ENCODE measurements around the gene RAP1GDS1. TPM values are rescaled to one million over a fixed set of nuclear protein-coding genes. Genes with fewer than 3 reads are reported as not detected.
A peak's percentile ranks its signal among the peaks of the same experiment; 100 is the strongest.
"Not testable (repeated sequence)": the region's sequence is repeated elsewhere in the genome, so short reads cannot be mapped to it uniquely, and the experiment has no call there.

RAP1GDS1 gene
- total RNA-seq, 1 experiment from 2014 or later, result 16.3 TPM

GRCh38 chr4:98283219-98284189, 22.3 kb downstream of the RAP1GDS1 start:
- in situ Hi-C loops (cut with HindIII; ENCODE audit: low pct_unique_long_range_greater_than_20kb, low sequenced_read_pairs), result no loop called here
- no peak for DNase-seq (ENCODE audit: low read depth)

- peak; percentile 73 for DNase-seq (ENCODE audit: low read depth)
- in situ Hi-C loops (cut with HindIII; ENCODE audit: low pct_unique_long_range_greater_than_20kb, low sequenced_read_pairs), result no loop called here
Measured at GRCh38 chr4:98284640-98285046, 23.5 kb downstream of the RAP1GDS1 start.

DNA sequence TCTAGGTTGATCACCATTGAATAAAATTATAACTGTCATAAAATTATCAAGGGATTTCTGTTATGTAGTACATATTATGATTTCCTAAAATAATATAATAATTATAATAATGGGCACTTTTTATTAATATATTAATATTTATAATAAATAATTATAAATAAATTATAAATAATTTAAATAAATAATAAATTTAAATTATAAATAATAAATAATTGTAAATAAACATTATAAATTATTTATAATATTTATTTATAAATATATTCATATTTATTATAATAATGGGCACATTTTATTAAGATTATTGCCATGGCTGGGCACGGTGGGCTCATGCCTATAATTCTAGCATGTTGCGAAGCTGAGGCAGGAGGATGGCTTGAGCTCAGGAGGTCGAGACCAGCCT, 24.5 kb downstream of the RAP1GDS1 start:
- no peak for DNase-seq (ENCODE audit: low read depth)
- in situ Hi-C loops (cut with HindIII; ENCODE audit: low pct_unique_long_range_greater_than_20kb, low sequenced_read_pairs), result no loop called here

GRCh38 chr4:98287328-98287727, 26.1 kb downstream of the RAP1GDS1 start:
- in situ Hi-C loops (cut with HindIII; ENCODE audit: low pct_unique_long_range_greater_than_20kb, low sequenced_read_pairs), result no loop called here
- DNase-seq (ENCODE audit: low read depth), result no peak

DNA sequence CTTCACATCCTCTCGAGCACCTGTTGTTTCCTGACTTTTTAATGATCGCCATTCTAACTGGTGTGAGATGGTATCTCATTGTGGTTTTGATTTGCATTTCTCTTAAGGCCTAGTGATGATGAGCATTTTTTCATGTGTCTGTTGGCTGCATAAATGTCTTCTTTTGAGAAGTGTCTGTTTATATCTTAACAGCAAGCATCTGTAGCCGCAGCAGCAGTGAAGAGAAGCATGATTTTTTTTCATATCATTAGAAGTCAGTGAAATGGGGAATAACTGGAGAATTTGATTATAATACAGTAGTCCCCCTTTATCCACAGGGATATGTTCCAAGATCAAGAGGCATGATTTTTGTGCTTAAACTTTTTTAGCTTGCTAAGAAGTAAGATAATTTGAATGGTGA, 27.5 kb downstream of the RAP1GDS1 start:
- DNase-seq (ENCODE audit: low read depth); in situ Hi-C loops (cut with HindIII; ENCODE audit: low pct_unique_long_range_greater_than_20kb, low sequenced_read_pairs): not testable (repeated sequence)

DNA sequence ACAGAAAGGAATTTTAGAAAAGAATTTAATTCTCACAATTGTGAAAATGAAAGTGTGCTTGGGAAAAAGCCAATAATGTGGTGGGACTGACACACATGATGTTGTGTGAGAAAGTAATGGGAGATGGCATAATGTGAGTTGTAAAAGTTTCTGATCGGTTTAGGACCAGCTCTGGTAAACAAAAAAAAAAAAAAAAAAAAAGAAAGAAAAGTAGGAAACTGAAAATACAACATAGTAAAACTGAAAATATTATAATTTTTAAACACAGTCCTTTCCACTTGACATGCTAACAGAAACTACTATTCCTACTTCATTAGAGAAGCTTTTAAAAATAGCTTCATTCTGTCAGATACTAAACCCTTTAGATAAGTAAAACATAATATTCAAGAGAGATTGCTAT, 28.2 kb downstream of the RAP1GDS1 start:
- DNase-seq (ENCODE audit: low read depth), result no peak
- in situ Hi-C loops (cut with HindIII; ENCODE audit: low pct_unique_long_range_greater_than_20kb, low sequenced_read_pairs), result no loop called here

GRCh38 chr4:98290511-98290910, 29.3 kb downstream of the RAP1GDS1 start:
- in situ Hi-C loops (cut with HindIII; ENCODE audit: low pct_unique_long_range_greater_than_20kb, low sequenced_read_pairs), result no loop called here
- no peak for DNase-seq (ENCODE audit: low read depth)

DNA sequence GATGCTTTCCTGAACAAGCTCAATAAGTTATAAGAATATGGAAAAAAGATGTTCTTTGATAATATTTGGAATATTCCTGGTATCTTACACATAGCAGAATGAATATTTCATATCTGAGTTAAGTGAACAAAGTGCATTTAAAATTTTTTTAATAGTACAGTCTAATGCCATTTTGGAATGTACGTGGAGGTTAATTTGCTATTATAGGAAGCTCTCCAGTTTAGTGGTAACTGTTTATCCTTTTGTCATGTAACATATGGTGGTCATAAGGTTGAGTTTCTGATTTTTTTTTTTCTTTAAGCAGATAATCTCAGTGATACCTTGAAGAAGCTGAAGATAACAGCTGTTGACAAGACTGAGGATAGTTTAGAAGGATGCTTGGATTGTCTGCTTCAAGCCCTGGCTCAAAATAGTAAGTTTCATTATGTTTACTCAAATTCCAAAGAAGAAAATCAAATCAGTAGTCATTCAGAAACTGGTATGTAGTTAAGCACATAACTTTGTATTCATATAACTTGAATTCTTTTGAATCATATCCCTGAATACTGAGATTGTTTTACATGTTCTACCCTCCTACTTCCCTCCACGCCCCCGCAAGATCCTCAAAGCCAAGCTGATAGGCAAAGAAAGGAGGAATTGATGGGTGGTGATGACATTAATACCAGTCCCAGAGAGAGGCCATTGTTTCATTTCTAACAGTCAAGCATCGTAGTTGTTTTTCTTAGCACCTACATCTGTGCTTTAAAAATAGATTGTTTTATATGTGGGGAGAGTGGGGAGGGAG, 32.1 kb downstream of the RAP1GDS1 start:
- in situ Hi-C loops (cut with HindIII; ENCODE audit: low pct_unique_long_range_greater_than_20kb, low sequenced_read_pairs), result no loop called here
- no peak for DNase-seq (ENCODE audit: low read depth)

- DNase-seq (ENCODE audit: low read depth), result no peak
- in situ Hi-C loops (cut with HindIII; ENCODE audit: low pct_unique_long_range_greater_than_20kb, low sequenced_read_pairs), result no loop called here
Measured at GRCh38 chr4:98298022-98298421, 36.8 kb downstream of the RAP1GDS1 start.

GRCh38 chr4:98300706-98301105, 39.5 kb downstream of the RAP1GDS1 start:
- in situ Hi-C loops (cut with HindIII; ENCODE audit: low pct_unique_long_range_greater_than_20kb, low sequenced_read_pairs), result no loop called here
- DNase-seq (ENCODE audit: low read depth), result no peak

DNA sequence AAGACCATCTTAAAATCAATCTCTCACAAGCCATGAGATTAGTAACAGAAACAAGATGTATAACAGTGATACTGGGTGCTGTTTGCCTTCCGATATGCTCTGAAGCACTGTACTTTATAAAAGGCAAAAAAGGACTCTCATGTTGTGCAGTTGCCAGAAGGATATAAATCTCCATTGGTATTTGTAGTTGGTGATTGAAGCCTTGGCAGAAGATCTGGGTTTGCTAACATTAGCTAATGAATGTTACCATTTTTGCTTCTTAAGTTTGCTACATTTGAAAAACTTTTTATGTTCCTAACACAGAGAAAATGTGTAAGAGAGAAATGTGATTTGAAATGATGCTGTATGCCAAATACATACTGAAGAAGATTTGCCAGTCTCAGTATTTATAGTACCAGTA, 44.4 kb downstream of the RAP1GDS1 start:
- in situ Hi-C loops (cut with HindIII; ENCODE audit: low pct_unique_long_range_greater_than_20kb, low sequenced_read_pairs), result no loop called here
- no peak for DNase-seq (ENCODE audit: low read depth)

DNA sequence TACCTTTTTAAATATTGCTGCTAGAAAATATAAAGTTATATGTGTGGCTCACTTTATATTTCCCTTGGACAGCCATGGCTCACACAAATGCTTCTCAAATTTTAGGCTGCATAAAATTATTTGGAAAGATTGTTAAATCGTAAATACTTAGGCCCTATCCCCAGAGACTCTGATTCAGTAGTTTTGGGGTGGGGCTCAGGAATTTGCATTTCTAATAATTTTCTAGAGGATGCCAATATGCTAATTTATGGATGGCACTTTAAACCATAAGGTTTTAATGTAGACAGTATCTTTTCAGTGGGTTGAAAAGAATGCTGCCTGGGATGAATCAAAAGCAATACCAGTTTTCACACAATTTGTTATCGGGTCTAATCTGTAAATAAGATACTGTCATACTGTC, 49.7 kb downstream of the RAP1GDS1 start:
- DNase-seq (ENCODE audit: low read depth), result no peak
- in situ Hi-C loops (cut with HindIII; ENCODE audit: low pct_unique_long_range_greater_than_20kb, low sequenced_read_pairs), result no loop called here

DNA sequence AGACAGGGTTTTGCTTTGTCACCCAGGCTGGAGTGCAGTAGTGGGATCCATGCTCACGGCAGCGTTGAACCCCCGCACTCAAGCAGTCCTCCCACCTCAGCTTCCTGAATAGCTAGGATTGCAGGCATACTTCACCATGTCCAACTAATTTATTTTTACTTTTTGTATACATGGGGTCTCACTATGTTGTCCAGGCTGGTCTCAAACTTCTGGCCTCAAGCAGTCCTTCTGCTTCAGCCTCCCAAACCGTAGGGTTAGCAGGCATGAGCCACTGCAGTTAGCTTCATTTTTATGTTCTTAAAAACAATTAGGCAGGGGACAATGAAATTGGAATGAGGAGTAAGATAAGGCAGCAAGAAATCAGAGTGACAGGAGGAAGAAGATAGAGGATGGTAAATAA, 50.5 kb downstream of the RAP1GDS1 start:
- in situ Hi-C loops (cut with HindIII; ENCODE audit: low pct_unique_long_range_greater_than_20kb, low sequenced_read_pairs), result no loop called here
- DNase-seq (ENCODE audit: low read depth), result no peak

- DNase-seq (ENCODE audit: low read depth), result no peak
- in situ Hi-C loops (cut with HindIII; ENCODE audit: low pct_unique_long_range_greater_than_20kb, low sequenced_read_pairs), result no loop called here
Measured at GRCh38 chr4:98314791-98315565, 53.8 kb downstream of the RAP1GDS1 start.

DNA sequence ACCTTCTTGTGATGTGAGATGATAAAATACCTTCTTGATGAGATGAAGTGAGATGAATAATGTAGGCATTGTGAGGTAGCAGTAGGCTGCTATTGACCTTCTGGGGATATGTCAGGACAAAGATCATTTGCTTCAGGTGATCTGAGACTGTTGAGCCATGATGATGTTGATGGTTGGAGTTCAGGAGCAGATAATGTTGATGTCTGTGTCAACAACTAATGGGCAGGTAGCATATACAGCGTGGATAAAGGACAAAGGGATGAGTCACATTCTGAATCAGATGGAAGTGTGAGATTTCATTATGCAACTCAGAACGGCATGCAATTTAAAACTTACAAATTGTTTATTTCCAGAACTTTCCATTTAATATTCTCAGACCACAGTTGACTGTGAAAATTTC, 57.3 kb downstream of the RAP1GDS1 start:
- in situ Hi-C loops (cut with HindIII; ENCODE audit: low pct_unique_long_range_greater_than_20kb, low sequenced_read_pairs), result no loop called here
- DNase-seq (ENCODE audit: low read depth), result no peak

GRCh38 chr4:98319021-98319420, 57.8 kb downstream of the RAP1GDS1 start:
- no peak for DNase-seq (ENCODE audit: low read depth)
- in situ Hi-C loops (cut with HindIII; ENCODE audit: low pct_unique_long_range_greater_than_20kb, low sequenced_read_pairs), result no loop called here

GRCh38 chr4:98326168-98326567, 65.0 kb downstream of the RAP1GDS1 start:
- DNase-seq (ENCODE audit: low read depth), result no peak
- in situ Hi-C loops (cut with HindIII; ENCODE audit: low pct_unique_long_range_greater_than_20kb, low sequenced_read_pairs), result no loop called here

GRCh38 chr4:98327694-98328093, 66.5 kb downstream of the RAP1GDS1 start:
- DNase-seq (ENCODE audit: low read depth), result no peak
- in situ Hi-C loops (cut with HindIII; ENCODE audit: low pct_unique_long_range_greater_than_20kb, low sequenced_read_pairs), result no loop called here

All from Caki2 (cell line).